ENCODE results near the gene FRMD1.

FRMD1 gene

GRCh38 chr6:168098431-168098861, 19.4 kb upstream of the FRMD1 start:
- in situ Hi-C loops (cut with HindIII; ENCODE audit: low pct_ligation_motif_present, low sequenced_read_pairs) = no loop called here
- Histone ChIP-seq H3K4me3 (ENCODE audit: low read depth, low read length) (no peak overlapping the region), H3K36me3 (replicated peaks) (no peaks in the 10 kb centered on the region), H3K27ac (no peak overlapping the region), H3K27me3 (replicated peaks) (peaks cover 26% of the 10 kb centered on the region)
- no peak for TF ChIP-seq CTCF (IDR thresholded peaks at IDR 0.05; ENCODE audit: low read depth, low read length, missing control alignments)
- DNase-seq = no peak

GRCh38 chr6:168097621-168098430, 18.8 kb upstream of the FRMD1 start:
- TF ChIP-seq CTCF (IDR thresholded peaks at IDR 0.05; ENCODE audit: low read depth, low read length, missing control alignments) = no peak
- H3K27ac ChIP-seq = no peak overlapping the region
- DNase-seq = no peak
- H3K4me3 ChIP-seq (ENCODE audit: low read depth, low read length) = no peak overlapping the region
- no peaks in the 10 kb centered on the region for H3K36me3 ChIP-seq (replicated peaks)
- peaks cover 23% of the 10 kb centered on the region for H3K27me3 ChIP-seq (replicated peaks)
- in situ Hi-C loops (cut with HindIII; ENCODE audit: low pct_ligation_motif_present, low sequenced_read_pairs) = no loop called here

GRCh38 chr6:168097221-168097620, 18.2 kb upstream of the FRMD1 start:
- in situ Hi-C loops (cut with HindIII; ENCODE audit: low pct_ligation_motif_present, low sequenced_read_pairs) = no loop called here
- DNase-seq = no peak
- H3K4me3 ChIP-seq (ENCODE audit: low read depth, low read length) = no peak overlapping the region
- H3K27ac ChIP-seq = no peak overlapping the region
- no peaks in the 10 kb centered on the region for H3K36me3 ChIP-seq (replicated peaks)
- peaks cover 17% of the 10 kb centered on the region for H3K27me3 ChIP-seq (replicated peaks)
- no peak for TF ChIP-seq CTCF (IDR thresholded peaks at IDR 0.05; ENCODE audit: low read depth, low read length, missing control alignments)

GRCh38 chr6:168096271-168096764, 17.3 kb upstream of the FRMD1 start:
- Histone ChIP-seq H3K4me3 (ENCODE audit: low read depth, low read length) (no peak overlapping the region), H3K27ac (no peak overlapping the region), H3K27me3 (replicated peaks) (peaks cover 8% of the 10 kb centered on the region), H3K36me3 (replicated peaks) (no peaks in the 10 kb centered on the region)
- in situ Hi-C loops (cut with HindIII; ENCODE audit: low pct_ligation_motif_present, low sequenced_read_pairs) = no loop called here
- TF ChIP-seq CTCF (IDR thresholded peaks at IDR 0.05; ENCODE audit: low read depth, low read length, missing control alignments) = no peak
- no peak for DNase-seq

- no peak for DNase-seq
- in situ Hi-C loops (cut with HindIII; ENCODE audit: low pct_ligation_motif_present, low sequenced_read_pairs) = no loop called here
- Histone ChIP-seq H3K27ac (no peak overlapping the region), H3K27me3 (replicated peaks) (peaks cover 5% of the 10 kb centered on the region), H3K4me3 (ENCODE audit: low read depth, low read length) (no peak overlapping the region), H3K36me3 (replicated peaks) (no peaks in the 10 kb centered on the region)
- no peak for TF ChIP-seq CTCF (IDR thresholded peaks at IDR 0.05; ENCODE audit: low read depth, low read length, missing control alignments)
These were observed 16.8 kb upstream of the FRMD1 start for GRCh38 chr6:168095716-168096250.

All from brain microvascular endothelial cell (primary cell).